GM18870 (cell line): ENCODE measurements around the gene SHE.

Experiments used
- ATAC-seq: cut with Tn5 transposase; IDR thresholded peaks from one replicate; pipeline ENCODE4 v1.9.1; 2021; ENCODE audit warnings: moderate library complexity; ENCODE audit not compliant: unreplicated experiment

SHE gene

DNA sequence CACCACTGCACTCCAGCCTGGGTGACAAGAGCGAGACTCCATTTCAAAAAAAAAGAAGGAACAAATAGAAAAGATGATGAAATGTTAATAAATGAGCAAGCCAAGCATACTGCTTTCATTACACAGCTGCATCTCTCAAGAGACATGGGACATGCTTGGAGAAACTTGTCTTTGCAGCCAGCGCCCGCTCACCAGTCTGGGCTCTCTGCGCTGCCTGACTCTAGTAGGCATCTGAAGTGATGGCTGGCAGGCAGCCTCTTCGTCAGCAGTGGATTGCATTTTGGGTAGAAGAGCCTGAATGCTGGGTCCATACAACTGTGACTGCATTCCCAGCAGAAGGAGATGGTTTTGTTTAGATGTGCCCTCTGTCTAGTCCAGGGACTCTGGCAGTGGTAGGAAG, 49.1 kb downstream of the SHE start:
- no peak for ATAC-seq

DNA sequence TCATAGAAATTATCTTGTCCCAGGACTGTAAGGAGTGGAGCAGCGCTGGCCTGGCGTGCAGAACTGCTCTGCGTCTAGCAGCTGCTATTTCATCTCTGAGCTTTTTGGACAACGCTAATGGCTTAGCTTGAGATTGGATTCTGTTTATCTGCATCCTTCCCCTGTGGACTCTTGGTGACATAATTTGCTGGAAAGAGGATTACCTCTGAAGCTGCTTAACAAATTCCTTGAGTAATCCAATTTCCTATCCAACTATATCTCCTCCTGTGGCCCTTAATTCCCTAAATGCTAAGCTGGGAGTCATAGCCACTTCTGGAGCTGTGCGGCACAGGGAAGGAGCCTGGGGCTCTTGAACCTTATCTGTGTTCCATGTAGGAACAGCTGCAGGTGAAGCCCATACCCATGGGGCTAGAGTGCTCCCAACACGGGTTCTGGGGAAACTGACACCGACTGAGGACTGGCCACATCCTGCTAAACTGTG, 53.8 kb downstream of the SHE start:
- ATAC-seq: no peak

DNA sequence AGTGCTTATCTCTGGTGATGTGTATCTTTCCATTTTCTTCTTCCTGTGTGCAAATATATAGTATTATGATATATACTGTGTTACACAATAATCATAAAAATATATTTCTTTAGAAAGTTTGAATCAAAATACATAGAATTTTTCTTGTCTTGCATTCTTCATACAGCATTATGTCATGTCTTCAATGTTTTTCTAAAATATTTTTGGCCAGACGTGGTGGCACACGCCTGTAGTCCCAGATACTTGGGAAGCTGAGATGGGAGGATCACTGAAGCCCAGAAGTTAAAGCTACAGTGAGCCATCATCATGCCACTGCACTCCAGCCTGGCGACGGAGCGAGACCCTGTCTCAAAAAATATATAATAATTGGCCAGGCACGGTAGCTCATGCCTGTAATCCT, 55.4 kb downstream of the SHE start:
- ATAC-seq: no peak

DNA sequence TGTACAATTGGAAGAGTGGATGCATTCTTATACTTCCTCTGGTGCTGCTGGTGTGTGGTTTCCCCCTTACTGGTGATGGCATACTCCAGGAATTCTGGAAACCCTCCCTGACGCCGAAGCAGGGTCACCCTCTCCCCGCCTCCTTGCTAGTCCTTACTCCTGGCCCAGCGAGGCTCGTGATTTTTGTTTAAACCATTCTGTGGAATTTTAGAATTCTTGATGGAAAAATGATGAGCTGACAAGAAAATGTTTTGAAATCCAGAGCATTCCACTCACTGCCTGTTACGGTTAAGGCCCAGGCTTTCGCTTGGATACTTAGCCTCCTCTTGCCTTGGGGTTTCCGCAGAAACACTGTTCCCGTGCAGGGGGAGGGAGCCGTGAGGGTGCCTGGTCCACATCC, 55.9 kb downstream of the SHE start:
- ATAC-seq: no peak

DNA sequence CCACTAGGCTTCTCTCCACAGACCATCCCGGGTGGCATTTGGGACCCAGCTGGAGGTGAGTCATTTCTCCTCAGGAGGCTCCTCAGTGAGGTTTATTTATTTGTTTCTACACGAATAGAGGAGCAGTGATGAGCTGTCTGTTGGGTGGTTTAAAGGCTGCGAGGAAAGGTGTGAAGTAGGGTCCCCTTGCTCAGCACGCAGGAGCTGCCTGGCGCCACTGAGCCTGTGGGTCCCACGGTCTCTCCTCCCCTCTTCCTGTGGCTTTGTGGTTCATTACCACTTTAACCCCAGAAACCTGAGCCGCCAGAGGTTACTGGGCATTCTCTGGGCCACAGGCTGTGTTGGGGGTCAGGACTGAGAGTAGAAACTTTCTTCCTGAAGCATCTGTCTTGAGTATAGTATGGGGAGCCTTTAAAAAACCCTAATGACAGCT, 57.2 kb downstream of the SHE start:
- peak; percentile 64 for ATAC-seq

DNA sequence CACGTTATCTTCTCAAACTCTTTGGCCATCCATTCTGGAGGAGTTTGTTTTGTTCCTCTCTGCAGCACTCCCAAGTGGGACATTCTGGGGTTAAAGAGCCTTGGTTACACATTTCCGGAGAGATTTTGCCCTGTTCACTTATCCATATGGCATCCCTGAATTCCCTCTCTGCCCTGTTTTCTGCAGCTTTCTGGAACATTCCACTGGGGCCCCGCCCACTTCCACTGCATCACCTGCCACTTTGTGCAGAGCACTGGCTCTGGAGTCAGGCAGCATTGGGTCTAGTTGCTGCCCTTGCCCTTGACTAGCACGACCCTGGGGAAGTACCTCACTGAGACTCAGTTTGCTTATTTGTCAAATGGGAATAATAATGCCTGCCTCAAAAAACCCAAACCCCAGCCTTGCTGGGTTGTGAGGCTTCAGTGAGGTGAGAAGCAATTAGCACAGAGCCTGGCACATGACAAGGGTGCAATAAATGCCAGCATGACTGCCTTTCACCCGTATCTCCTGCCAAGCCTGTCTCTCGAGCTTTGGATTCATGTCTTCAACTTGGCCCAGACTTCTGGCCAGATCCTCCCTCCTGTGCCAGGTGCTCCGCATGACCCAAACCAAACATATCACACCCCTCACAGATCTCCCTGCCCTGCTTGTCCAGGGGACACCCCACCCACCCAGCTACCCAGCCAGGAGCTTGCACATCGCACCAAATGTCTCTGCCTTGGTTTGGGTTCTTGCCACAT, 58.8 kb downstream of the SHE start:
- no peak for ATAC-seq

DNA sequence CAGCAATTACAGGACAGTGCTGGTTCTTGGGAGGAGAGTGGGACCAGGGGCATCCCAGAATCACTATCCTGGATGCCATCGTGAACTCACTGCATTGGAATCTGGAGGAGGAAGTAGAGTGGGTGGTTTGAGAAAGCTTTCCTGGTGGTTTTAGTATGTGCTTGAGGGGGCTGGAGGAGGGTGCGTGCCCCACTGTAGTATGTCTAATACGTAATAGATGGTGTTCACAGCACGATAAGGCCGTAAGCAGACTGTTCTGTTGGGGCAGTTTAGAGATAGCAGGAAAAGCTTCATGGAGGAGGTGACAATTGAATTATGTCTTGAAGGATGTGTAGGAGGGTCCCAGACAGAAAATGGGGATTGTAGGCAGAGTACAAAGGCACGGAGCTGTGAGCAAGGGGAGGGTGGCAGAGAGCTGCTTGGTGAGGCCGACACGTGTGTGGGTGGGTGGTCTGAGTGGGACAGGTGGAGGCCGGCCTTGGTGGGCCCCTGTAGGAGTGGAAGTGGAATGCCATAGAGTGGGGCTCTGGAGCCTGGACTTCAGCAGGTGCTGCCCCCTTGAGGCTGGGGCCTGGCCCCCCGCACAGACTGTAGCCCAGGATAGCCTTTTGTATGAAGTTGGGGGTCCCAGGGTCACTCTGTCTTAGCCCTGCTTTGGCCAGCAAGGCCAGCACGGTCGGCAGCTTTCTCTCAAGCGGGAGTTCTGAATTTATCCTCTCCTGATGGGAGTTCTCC, 60.0 kb downstream of the SHE start:
- no peak for ATAC-seq

DNA sequence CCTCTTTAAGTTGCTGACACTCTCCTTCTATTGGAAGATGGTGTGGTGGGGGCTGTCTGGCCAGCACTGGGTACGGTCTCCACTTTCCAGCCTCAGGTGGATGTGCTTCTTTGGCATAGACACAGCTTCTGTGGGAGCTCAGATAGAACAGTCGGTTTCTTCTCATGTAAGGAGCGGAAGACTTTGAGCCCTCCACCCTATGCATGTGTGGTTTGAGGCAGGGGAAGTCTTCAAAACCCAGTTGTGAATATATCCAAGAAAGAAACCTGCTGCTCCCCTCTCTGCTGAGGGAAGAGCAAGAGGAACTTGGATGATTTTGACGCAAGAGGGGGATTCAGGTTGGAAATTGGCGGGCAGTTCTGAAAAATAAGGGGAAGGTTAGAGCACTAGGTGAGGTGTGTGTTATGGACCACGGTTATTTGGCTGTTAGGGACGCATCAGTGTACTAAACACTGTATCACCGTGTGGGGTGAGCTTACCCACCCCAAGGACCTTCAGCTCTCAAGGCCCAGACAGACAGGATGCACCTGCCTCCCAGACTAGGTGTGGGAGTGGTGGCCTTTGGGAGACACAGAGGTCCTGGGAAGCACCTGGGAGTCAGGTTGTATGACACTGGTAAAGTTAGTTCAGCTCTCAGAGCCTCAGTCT, 60.8 kb downstream of the SHE start:
- no peak for ATAC-seq

DNA sequence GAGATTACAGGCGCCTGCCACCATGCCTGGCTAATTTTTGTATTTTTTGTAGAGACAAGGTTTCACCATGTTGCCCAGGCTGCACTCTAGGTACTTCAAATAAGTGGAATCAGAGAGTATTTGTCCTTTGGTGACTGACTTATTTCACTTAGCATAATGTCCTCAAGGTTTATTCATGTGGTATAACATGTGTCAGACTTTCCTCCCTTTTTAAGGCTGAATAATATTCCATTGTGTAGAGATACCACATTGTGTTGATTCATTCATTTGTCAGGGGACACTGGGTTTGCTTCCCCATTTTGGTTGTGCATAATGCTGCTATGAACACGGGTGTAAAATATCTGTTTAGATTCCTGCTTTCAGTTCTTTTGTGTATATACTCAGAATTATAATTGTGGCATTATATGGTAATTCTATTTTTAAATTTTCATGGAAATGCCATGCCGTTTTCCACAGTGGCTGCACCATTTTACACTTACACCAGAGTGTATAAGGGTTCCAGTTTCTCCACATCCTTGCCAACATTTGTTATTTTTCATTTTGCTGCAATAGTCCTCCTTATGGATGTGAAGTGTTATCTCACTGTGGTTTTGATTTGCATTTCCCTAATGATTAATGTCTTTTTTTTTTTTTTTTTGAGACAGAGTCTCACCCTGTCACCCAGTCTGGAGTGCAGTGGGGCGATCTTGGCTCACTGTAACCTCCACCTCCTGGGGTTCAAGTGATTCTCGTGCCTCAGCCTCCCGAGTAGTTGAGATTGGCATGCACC, 62.0 kb downstream of the SHE start:
- ATAC-seq: peak; percentile 12

DNA sequence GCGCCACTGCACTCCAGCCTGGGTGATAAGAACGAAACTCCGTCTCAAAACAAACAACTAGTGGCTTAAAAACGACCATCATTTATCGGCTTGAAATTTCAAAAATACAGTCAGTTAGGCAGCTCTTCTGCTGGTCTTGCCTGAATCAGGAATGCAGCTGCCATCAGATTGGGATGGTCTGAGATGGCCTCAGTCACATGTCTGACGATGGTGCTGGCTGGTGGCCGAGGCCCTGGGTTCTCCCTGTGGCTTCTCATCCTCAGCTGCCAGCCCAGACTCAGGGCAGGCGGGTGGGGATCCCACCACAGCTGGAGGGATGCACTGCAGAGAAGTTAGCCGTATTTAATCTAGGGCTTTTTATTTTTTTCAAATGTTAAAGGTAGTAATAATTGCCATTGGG, 65.8 kb downstream of the SHE start:
- ATAC-seq: no peak

DNA sequence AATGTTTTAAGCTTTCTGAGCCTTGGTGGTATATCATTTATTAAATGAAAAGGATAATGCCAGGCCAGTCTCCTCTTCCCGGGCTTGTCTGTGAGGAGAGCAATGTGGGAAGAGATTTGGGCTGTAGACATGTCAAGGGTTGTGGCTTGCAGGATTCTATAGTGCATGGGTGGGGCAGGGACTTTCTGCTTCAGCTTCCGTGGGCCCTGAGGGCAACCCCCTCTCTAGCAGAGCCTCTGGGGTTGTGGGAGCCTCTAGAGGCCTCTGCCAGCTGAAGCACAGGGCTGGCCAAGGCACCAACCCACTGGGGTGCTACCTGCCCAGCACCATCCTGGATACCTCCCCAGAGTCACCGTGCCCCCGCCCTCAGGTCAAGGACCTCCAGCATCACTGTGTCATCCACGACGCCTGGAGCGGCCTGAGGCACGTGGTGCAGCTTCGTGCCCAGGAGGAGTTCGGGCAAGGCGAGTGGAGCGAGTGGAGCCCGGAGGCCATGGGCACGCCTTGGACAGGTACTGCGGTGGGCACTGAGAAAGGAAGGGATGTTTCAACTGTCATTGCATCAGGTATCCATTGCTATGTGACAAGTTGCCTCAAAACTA, 66.5 kb downstream of the SHE start:
- no peak for ATAC-seq

DNA sequence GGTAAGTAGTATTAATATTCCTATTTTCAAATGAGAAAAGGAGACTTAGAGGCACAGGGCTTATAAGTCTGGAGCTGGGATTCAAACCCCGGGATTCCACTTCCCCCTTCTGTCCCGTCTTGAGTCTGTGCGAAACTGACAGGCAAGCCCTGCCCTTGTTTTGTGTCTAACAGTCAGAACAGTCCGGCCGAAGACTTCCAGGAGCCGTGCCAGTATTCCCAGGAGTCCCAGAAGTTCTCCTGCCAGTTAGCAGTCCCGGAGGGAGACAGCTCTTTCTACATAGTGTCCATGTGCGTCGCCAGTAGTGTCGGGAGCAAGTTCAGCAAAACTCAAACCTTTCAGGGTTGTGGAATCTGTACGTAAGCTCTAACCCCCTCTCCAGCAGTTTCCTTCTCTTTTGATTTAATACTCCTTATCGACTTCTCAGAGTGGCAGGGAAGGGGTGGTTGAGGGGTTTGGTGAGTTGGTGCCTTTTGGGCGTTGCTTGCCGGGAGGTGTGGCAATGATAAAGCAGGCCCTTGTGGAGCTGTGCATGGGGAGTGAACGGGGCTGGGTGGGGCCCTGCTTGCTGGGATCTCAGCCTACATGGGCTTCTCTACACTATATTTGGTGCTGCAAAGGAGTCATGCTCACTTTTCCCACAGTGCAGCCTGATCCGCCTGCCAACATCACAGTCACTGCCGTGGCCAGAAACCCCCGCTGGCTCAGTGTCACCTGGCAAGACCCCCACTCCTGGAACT, 67.7 kb downstream of the SHE start:
- no peak for ATAC-seq

DNA sequence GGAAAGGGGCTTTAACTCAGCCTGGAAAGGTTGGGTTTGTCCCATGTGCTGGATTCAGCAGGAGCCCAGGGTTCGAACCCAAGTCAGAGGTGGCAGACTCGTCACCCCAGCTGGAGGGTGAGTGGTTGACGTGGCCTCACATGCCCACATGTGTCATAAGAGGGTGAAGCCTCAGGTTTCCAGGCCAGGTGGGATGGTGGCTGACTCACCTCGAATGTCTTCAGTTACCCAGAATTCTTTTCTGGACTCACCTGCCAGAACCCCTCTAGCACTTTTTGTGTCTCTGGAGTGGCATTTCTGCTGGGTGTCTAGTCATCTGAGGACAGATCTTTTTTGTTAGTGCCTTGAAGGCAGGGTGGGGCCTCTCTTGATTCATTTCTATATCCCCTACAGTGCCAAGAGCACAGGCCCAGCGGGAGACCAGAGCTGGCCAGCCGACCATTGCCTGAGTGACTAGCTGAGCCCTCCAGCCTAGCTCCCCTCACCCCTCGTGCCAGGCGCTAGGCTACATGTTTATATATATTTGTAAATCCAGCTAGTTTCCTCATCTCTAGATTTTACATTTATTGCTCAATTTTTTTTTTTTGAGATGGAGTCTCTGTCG, 68.9 kb downstream of the SHE start:
- no peak for ATAC-seq

DNA sequence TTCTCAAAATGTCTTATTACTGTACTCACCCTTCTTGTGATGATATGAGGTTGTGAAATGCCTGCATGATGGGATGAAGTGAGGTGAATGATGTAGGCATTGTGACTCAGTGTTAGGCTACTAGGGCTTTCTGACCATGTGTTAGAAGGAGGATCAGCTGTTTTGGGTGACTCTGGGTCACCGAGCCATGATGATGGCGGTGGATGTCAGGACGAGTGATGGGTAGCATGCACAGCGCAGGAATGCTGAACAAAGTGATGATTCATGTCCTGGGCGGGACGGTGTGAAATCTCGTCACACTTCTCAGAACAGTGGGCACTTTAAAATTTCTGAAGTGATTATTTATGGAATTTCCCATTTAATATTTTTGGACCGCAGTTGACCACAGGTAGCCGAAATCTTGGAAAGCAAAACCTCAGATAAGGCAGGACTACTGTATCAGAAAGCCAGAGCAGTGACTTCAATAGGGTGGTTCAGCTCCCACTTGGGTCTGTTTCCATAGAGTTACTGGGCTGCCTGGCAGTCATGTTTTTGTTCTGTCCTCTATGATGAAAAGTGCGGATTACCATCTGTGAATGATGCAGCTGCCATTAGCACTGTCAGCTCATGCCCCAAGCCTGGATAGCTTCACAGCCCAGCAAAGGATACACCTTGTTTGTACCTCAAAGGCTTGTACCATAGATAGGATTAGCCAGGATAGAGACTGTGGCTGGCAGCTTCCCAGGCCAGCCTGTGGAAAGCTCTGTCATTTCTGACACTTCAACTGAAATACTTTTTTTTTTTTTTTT, 70.4 kb downstream of the SHE start:
- no peak for ATAC-seq

DNA sequence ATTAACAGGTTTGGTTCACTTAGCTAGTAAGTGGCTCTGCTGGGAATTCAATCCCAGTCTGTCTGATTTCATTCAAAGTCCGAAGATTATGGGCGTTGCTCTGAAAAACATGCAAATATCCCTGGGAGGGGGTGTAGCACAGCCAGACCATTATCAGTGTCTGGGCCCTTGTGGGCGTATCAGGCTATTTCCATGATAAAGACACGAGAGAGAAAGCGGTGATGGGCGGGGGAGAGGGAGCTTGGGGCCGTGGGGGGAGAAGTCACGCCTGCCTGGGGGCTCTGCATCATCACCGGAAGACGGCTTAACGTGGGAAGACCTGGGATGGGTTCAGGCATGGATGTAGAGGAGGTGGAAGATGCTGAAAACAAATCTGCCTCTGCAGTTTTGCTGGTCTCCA, 71.3 kb downstream of the SHE start:
- no peak for ATAC-seq

DNA sequence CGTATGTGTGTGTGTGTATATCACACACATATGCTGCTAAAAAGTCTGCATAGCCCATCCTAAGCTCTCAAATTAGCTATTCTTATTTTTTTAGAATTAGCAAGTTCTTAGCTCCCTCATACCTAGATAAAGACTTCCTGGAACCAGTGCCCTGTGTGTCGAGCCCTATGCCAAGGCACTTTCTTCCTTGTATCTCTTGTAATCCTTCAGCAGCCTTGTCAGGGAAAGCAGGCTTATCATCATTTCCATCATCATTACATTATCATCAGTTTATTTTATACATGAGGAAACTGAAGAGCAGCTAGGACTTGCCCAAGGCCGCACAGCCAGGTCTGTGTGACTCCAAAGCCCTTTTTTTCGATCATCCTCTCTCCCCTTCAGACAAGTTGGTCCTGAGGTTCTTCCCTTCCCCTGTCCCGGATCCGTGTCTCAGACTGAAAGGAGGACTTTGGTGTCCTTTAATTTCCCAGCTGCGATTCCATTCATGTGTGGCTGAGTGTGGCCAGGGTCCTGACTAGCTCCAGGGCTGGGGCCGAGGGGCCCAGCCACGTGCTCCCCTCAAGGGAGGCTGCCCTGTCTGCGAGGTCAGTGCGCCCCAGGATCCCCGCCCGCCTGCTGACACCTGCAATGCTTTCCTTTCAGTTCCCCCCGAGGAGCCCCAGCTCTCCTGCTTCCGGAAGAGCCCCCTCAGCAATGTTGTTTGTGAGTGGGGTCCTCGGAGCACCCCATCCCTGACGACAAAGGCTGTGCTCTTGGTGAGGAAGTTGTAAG, 72.2 kb downstream of the SHE start:
- no peak for ATAC-seq
